PC-3 (cell line): ENCODE measurements around the gene NAV2. TPM values are rescaled to one million over a fixed set of nuclear protein-coding genes. Genes with fewer than 3 reads are reported as not detected.

Experiments
- ATAC-seq: fragments of 200-7000 bp; cut with Tn5 transposase; 2 replicates; pipeline ENCODE4 v1.9.1; 2020; ENCODE audit warnings: mild to moderate bottlenecking, moderate library complexity
- BruUV-seq: library from RNA; stranded (reverse); fragments of 400-500 nt; replicated peaks from 2 replicates; lab custom pipeline; 2021; lab: Mats Ljungman, UMichigan
- CTCF ChIA-PET: fragments of 300-600 bp; sonication (Branson Sonifier 250); formaldehyde crosslinking; loops from one replicate; lab custom pipeline; 2022; ENCODE audit warnings: antibody characterized with exemption; lab: Charles Lee
- POLR2A ChIA-PET: fragments of 300-600 bp; sonication (Branson Sonifier 250); formaldehyde crosslinking; loops from one replicate; lab custom pipeline; 2022; ENCODE audit warnings: antibody characterized with exemption; ENCODE audit not compliant: unreplicated experiment; lab: Charles Lee
- DNase-seq: peaks from one replicate; pipeline ENCODE4 v3.0.0-alpha.2; 2015
- H2AFZ ChIP-seq: fragments of 300-600 bp; sonication (generic); 2 replicates; pipeline ENCODE4 v1.6.0; 2016; ENCODE audit warnings: antibody characterized with exemption, low read length
- H3F3A ChIP-seq: fragments of 300-600 bp; sonication (generic); one replicate; pipeline ENCODE4 v1.6.0; 2017; ENCODE audit warnings: antibody characterized with exemption, low read length, control low read depth, mild to moderate bottlenecking; ENCODE audit not compliant: unreplicated experiment
- H3K27ac ChIP-seq: fragments of 300-600 bp; sonication (generic); 2 replicates; pipeline ENCODE4 v1.5.1; 2016; ENCODE audit warnings: mild to moderate bottlenecking, low read length
- H3K27me3 ChIP-seq: fragments of 300-600 bp; sonication (generic); 2 replicates; pipeline ENCODE4 v1.6.1; 2016; ENCODE audit warnings: low read length, mixed read lengths
- H3K36me3 ChIP-seq: fragments of 300-600 bp; sonication (generic); 2 replicates; pipeline ENCODE4 v1.6.1; 2016; ENCODE audit warnings: low read depth, mixed run types, low read length, mixed read lengths
- H3K4me1 ChIP-seq: fragments of 300-600 bp; sonication (generic); 2 replicates; pipeline ENCODE4 v1.5.1; 2016; ENCODE audit warnings: low read length; ENCODE audit not compliant: insufficient read depth
- H3K4me2 ChIP-seq: fragments of 300-600 bp; sonication (generic); 2 replicates; pipeline ENCODE4 v1.6.0; 2016; ENCODE audit warnings: low read length
- H3K4me3 ChIP-seq: fragments of 300-600 bp; sonication (generic); 2 replicates; pipeline ENCODE4 v1.5.1; 2016; ENCODE audit warnings: mild to moderate bottlenecking, low read length, mixed read lengths
- H3K79me2 ChIP-seq: fragments of 300-600 bp; sonication (generic); 2 replicates; pipeline ENCODE4 v1.6.1; 2017; ENCODE audit warnings: low read length, mixed read lengths
- H3K9ac ChIP-seq: fragments of 300-600 bp; sonication (generic); 2 replicates; pipeline ENCODE4 v1.6.0; 2016; ENCODE audit warnings: mild to moderate bottlenecking, low read length
- H3K9me2 ChIP-seq: fragments of 300-600 bp; sonication (generic); replicated peaks from 2 replicates; pipeline ENCODE4 v1.6.1; 2016; ENCODE audit warnings: mixed run types, low read length, mixed read lengths
- H3K9me3 ChIP-seq: fragments of 300-600 bp; sonication (generic); 2 replicates; pipeline ENCODE4 v1.6.1; 2016; ENCODE audit warnings: low read length, mixed read lengths
- H4K20me1 ChIP-seq: fragments of 300-600 bp; sonication (generic); 2 replicates; pipeline ENCODE4 v1.6.1; 2016; ENCODE audit warnings: low read length, mixed read lengths
- CTCF ChIP-seq: fragments of 300-600 bp; sonication (generic); conservative IDR thresholded peaks from 2 replicates; pipeline ENCODE4 v1.5.1; 2017; ENCODE audit warnings: antibody characterized with exemption, low read depth, mild to moderate bottlenecking, low read length
- EZH2 ChIP-seq: fragments of 300-600 bp; sonication (generic); IDR thresholded peaks from one replicate; pipeline ENCODE4 v1.6.1; 2017; ENCODE audit warnings: antibody characterized with exemption, mild to moderate bottlenecking, low read length; ENCODE audit not compliant: unreplicated experiment
- EZH2phosphoT487 ChIP-seq: fragments of 300-600 bp; sonication (generic); IDR thresholded peaks from 2 replicates; pipeline ENCODE4 v1.6.1; 2018; ENCODE audit warnings: mild to moderate bottlenecking, antibody characterized with exemption, low read length, borderline replicate concordance
- intact Hi-C: fragments of 100-400 bp; cut with micrococcal nuclease; formaldehyde crosslinking; loops from 2 replicates; pipeline ENCODE4 v1.9.0; 2023
- total RNA-seq: library from RNA; depleted of rRNA; stranded (reverse); fragments of >200 nt; gene quantifications from 2 replicates; pipeline ENCODE4 v1.2.3, GENCODE V29; 2014

NAV2 gene
- total RNA-seq, 1 experiment from 2014 or later = 10.4 TPM

- no peaks in the 10 kb centered on the region for H4K20me1 ChIP-seq
- no peak overlapping the region for H3K9ac ChIP-seq
- H3K27ac ChIP-seq = no peak overlapping the region
- H2AFZ ChIP-seq = no peak overlapping the region
- H3K36me3 ChIP-seq = peaks cover 5% of the 10 kb centered on the region; the same call in 1 of the 2 replicates
- H3K4me3 ChIP-seq = no peak overlapping the region
- BruUV-seq = no TSS peak
- CTCF ChIA-PET = no interaction called here
- H3K27me3 ChIP-seq = no peaks in the 10 kb centered on the region
- no peaks in the 10 kb centered on the region for H3K79me2 ChIP-seq
- no peak for TF ChIP-seq EZH2phosphoT487
- DNase-seq (no peak), ATAC-seq (no peak)
- H3K4me2 ChIP-seq = no peak overlapping the region
- intact Hi-C loops = no loop called here
- H3K9me2 ChIP-seq = no peaks in the 10 kb centered on the region
- POLR2A ChIA-PET = no interaction called here
- no peaks in the 10 kb centered on the region for H3K9me3 ChIP-seq
- no peaks in the 10 kb centered on the region for H3F3A ChIP-seq
- H3K4me1 ChIP-seq = no peaks in the 10 kb centered on the region
Observed at GRCh38 chr11:20061776-20062175, 349.1 kb downstream of the NAV2 start.

- Histone ChIP-seq H3K27ac (no peak overlapping the region), H3K4me2 (no peak overlapping the region), H2AFZ (no peak overlapping the region), H3K4me3 (no peak overlapping the region), H4K20me1 (no peaks in the 10 kb centered on the region), H3F3A (no peaks in the 10 kb centered on the region), H3K9ac (no peak overlapping the region), H3K9me3 (no peaks in the 10 kb centered on the region), H3K9me2 (no peaks in the 10 kb centered on the region), H3K27me3 (no peaks in the 10 kb centered on the region), H3K36me3 (peaks cover 5% of the 10 kb centered on the region; the same call in 1 of the 2 replicates), H3K79me2 (no peaks in the 10 kb centered on the region), H3K4me1 (0 out of 2 replicates have a peak, but pooled peaks cover under 1% of the 10 kb centered on the region)
- ATAC-seq (no peak), DNase-seq (no peak)
- BruUV-seq = no TSS peak
- TF ChIP-seq EZH2phosphoT487 (no peak), CTCF (no peak), EZH2 (no peak)
- intact Hi-C loops = no loop called here
- CTCF ChIA-PET = no interaction called here
- POLR2A ChIA-PET = no interaction called here
Observed at GRCh38 chr11:20064961-20065405, 352.3 kb downstream of the NAV2 start.

- Histone ChIP-seq H3K9me3 (no peaks in the 10 kb centered on the region), H3F3A (no peaks in the 10 kb centered on the region), H3K27ac (no peak overlapping the region), H4K20me1 (no peaks in the 10 kb centered on the region), H3K9ac (no peak overlapping the region), H3K4me1 (peaks cover 4% of the 10 kb centered on the region; the same call in 1 of the 2 replicates), H3K9me2 (no peaks in the 10 kb centered on the region), H3K4me2 (no peak overlapping the region), H3K27me3 (no peaks in the 10 kb centered on the region), H3K79me2 (no peaks in the 10 kb centered on the region), H3K4me3 (no peak overlapping the region), H3K36me3 (peaks cover 5% of the 10 kb centered on the region; the same call in 1 of the 2 replicates), H2AFZ (no peak overlapping the region)
- no peak for DNase-seq
- intact Hi-C loops = no loop called here
- POLR2A ChIA-PET = no interaction called here
- CTCF ChIA-PET = no interaction called here
- TF ChIP-seq CTCF (no peak), EZH2phosphoT487 (no peak), EZH2 (no peak)
- BruUV-seq = no TSS peak
- ATAC-seq = no peak
Observed at GRCh38 chr11:20065406-20065805, 352.8 kb downstream of the NAV2 start.
